Fibroblast of skin of left biceps (primary cell): ENCODE results near the gene PTTG1IP.

Experiments used
- DNase-seq, 2 experiments: peaks; one replicate each; pipeline ENCODE4 v3.0.0-alpha.2; 2013; ENCODE audit warnings: low read depth in 2 of 2

The PTTG1IP gene

GRCh38 chr21:44909719-44910118 lies 36.2 kb upstream of the PTTG1IP start:
- no peak for DNase-seq

GRCh38 chr21:44908908-44909307 lies 35.4 kb upstream of the PTTG1IP start:
- DNase-seq: no peak

- DNase-seq: no peak
Observed at GRCh38 chr21:44907966-44908895, 34.7 kb upstream of the PTTG1IP start.

GRCh38 chr21:44907225-44907965 lies 33.9 kb upstream of the PTTG1IP start:
- DNase-seq: no peak

- DNase-seq: no peak
Observed at GRCh38 chr21:44905728-44906090, 32.2 kb upstream of the PTTG1IP start.

- DNase-seq: no peak
Observed at GRCh38 chr21:44905016-44905727, 31.7 kb upstream of the PTTG1IP start.

- DNase-seq: no peak
Observed at GRCh38 chr21:44904141-44904923, 30.8 kb upstream of the PTTG1IP start.

- DNase-seq: no peak
Observed at GRCh38 chr21:44903689-44904088, 30.2 kb upstream of the PTTG1IP start.

- no peak for DNase-seq
Observed at GRCh38 chr21:44903050-44903685, 29.7 kb upstream of the PTTG1IP start.

- no peak for DNase-seq
Observed at GRCh38 chr21:44902268-44903049, 29.0 kb upstream of the PTTG1IP start.

GRCh38 chr21:44901391-44902074 lies 28.0 kb upstream of the PTTG1IP start:
- DNase-seq: no peak

- DNase-seq: no peak
Observed at GRCh38 chr21:44900559-44901251, 27.2 kb upstream of the PTTG1IP start.

GRCh38 chr21:44899768-44900558 lies 26.5 kb upstream of the PTTG1IP start:
- DNase-seq: no peak

GRCh38 chr21:44898851-44899767 lies 25.6 kb upstream of the PTTG1IP start:
- no peak for DNase-seq

GRCh38 chr21:44898011-44898488 lies 24.6 kb upstream of the PTTG1IP start:
- DNase-seq: no peak

GRCh38 chr21:44897326-44898010 lies 24.0 kb upstream of the PTTG1IP start:
- DNase-seq: no peak
